GM12872 (cell line): ENCODE results near the gene ZBTB3.
A peak's percentile ranks its signal among the peaks of the same experiment; 100 is the strongest.

ENCODE experiments used
- CTCF ChIP-seq: IDR thresholded peaks from 3 replicates; pipeline ENCODE4 v1.5.1; 2011; ENCODE audit warnings: low read depth, mild to moderate bottlenecking, low read length, moderate library complexity; ENCODE audit not compliant: insufficient read depth

ZBTB3 gene

GRCh38 chr11:62753736-62754603, at the start of gene ZBTB3:
Gene ZBTB3, minus strand, starts transcription at chr11:62754160. Its CDS starts 496 bp downstream, at chr11:62753664.
- no peak for TF ChIP-seq CTCF

DNA sequence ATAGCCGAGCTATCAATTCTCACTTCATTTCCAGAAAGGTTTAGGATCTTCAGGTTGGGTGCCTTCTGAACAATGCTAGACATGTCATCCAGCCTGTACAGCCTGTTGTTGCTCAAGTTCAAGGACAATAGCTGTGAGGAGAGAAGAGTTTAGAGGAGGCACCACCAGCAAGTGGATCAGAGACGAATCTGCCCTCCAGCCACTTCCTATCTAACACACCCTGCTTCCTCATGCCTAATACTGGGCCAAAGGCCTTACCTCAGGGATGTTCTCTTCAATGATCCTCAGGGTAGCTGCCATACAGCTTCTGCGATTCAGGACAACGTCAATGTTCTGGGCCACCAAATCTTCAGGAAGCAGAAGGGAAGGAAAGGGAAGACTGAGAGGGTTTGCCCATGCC, 47.1 kb upstream of the ZBTB3 start:
- no peak for TF ChIP-seq CTCF

DNA sequence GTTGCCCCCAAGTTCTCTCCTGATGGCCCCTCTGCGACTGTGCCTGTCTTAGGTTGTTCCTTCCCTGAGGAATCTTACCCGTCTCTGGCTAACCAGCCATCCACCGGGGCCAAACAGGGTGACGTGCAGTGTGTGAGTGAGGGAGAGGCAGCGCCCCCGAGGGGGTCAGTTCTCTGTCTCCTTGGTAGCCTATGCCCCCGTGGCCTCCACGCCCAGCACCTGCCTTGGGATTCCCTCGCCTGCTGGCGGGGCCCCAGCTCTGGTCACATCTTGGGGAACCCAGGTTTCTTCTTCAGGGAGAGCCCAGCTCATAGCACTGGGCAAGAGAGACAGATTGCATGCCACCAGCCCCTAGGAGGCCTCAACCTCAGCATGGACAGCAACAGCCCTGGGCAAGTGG, 45.5 kb upstream of the ZBTB3 start:
- TF ChIP-seq CTCF: no peak

- TF ChIP-seq CTCF: no peak
Observed at GRCh38 chr11:62796281-62796680, 42.3 kb upstream of the ZBTB3 start.

DNA sequence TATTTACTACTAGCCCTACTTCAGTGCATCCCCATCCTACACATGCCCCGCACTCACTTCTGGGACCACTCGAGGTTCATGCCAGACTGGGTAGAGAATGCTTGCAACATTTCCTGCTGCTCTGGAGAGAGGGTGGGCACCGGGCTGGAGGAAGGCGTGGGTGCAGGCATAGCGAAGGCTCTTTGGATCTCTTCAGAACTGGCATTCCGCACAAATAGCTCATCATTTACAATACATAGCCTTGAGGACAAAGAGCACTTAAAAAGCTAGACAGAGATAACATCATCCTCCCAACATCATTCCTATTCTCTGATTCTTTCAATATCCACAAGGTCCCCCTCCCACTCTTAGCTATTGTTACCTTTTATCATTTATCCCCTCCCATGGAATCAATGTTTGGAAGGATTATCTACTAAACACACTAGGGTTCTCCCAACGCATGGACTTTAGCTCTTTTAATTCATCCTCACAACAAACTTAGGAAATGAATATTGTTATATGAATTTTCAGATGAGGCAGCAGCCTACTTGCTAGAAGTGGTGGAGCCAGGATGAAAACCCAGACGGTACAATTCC, 40.3 kb upstream of the ZBTB3 start:
- no peak for TF ChIP-seq CTCF

- TF ChIP-seq CTCF: no peak
Observed at GRCh38 chr11:62792202-62792575, 38.2 kb upstream of the ZBTB3 start.

- TF ChIP-seq CTCF: peak; percentile 22; the same call in 2 of the 3 replicates
Observed at GRCh38 chr11:62791501-62792201, 37.7 kb upstream of the ZBTB3 start, which contains the start of gene TMEM223. Gene TMEM223, minus strand, starts transcription at chr11:62792006. Its CDS starts 12 bp downstream, at chr11:62791994.
